ENCODE results near the gene ICAM1. TPM values are rescaled to one million over a fixed set of nuclear protein-coding genes. Genes with fewer than 3 reads are reported as not detected.
"Not testable (repeated sequence)": the region's sequence is repeated elsewhere in the genome, so short reads cannot be mapped to it uniquely, and the experiment has no call there.

ICAM1 gene
- total RNA-seq, 1 experiment from 2014 or later, result 2.3 TPM

GRCh38 chr19:10235003-10235402 is 35.9 kb upstream of the ICAM1 start:
- no CpG with 5 or more reads among the region's 4 CpGs for WGBS (ENCODE audit: extremely low coverage, insufficient read length, low lambda C conversion rate)
- H3K4me1 Mint-ChIP-seq, result peaks cover 4 to 13% of the 10 kb centered on the region in 2 experiments; a peak in 3 of 4 replicates
- H3K79me2 ChIP-seq (ENCODE audit: insufficient read depth, low read length), result no peaks in the 10 kb centered on the region

DNA sequence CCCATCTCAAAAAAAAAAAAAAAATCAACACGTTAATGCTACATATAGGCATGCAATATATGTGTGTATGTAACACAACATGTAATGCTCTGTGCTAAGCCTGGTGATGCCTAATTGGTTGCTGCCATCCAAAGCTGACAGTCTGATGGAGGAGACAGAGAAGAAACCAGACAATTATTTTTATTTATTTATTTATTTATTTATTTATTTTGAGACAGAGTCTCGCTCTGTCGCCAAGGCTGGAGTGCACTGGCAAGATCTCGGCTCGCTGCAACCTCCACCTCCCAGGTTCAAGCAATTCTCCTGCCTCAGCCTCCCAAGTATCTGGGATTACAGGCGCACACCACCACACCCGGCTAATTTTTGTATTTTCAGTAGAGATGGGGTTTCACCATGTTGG is 35.5 kb upstream of the ICAM1 start:
- H3K4ac ChIP-seq (ENCODE audit: low read depth, low read length); H3K9me3 ChIP-seq (ENCODE audit: control insufficient read depth, low read depth, low read length); H2BK120ac ChIP-seq (ENCODE audit: low read depth, low read length, poor library complexity, severe bottlenecking); H3K4me2 ChIP-seq (ENCODE audit: insufficient read depth, insufficient read length, low read length); H3K27me3 Mint-ChIP-seq (ENCODE audit: low read depth); H2BK15ac ChIP-seq (ENCODE audit: low read depth, low read length); H2AK5ac ChIP-seq (ENCODE audit: insufficient read length, low read length); H2BK20ac ChIP-seq (ENCODE audit: low read depth, low read length, poor library complexity, severe bottlenecking); H3K79me2 ChIP-seq (ENCODE audit: insufficient read depth, low read length); H4K91ac ChIP-seq (ENCODE audit: insufficient read length, low read depth, low read length); H3K27me3 ChIP-seq (ENCODE audit: insufficient read depth, low read length); H3T11ph ChIP-seq (ENCODE audit: low read length); H3K9me3 Mint-ChIP-seq; H4K5ac ChIP-seq (ENCODE audit: insufficient read length, low read depth, low read length); H2BK5ac ChIP-seq (ENCODE audit: insufficient read length, low read length); H3K56ac ChIP-seq (ENCODE audit: insufficient read length, low read depth, low read length); H4K20me1 ChIP-seq (ENCODE audit: control insufficient read depth, insufficient read depth, insufficient read length); DNase-seq; H3K27ac ChIP-seq (ENCODE audit: insufficient read length, low read depth, low read length); H3K14ac ChIP-seq (ENCODE audit: insufficient read depth, low read length); H3K4me3 Mint-ChIP-seq; H3K79me1 ChIP-seq (ENCODE audit: insufficient read depth, low read depth, low read length, poor library complexity, severe bottlenecking); H2AFZ ChIP-seq (ENCODE audit: low read length); H4K8ac ChIP-seq (replicated peaks; ENCODE audit: insufficient read length, low read depth, low read length); H3K18ac ChIP-seq (ENCODE audit: insufficient read length, low read depth, low read length); H3K4me1 ChIP-seq (ENCODE audit: insufficient read depth, low read length); H3K9ac ChIP-seq (ENCODE audit: extremely low read depth, insufficient read length, low read length); H3K23ac ChIP-seq (ENCODE audit: insufficient read length, low read depth, low read length); H3K23me2 ChIP-seq (ENCODE audit: insufficient read length, low read depth, low read length, poor library complexity, severe bottlenecking); H2BK12ac ChIP-seq (ENCODE audit: insufficient read length, low read depth, low read length); H3K36me3 Mint-ChIP-seq (ENCODE audit: insufficient read depth in 1 of 3, low read depth in 3 of 3): not testable (repeated sequence)
- no CpG with 5 or more reads among the region's 7 CpGs for WGBS (ENCODE audit: extremely low coverage, insufficient read length, low lambda C conversion rate)
- Mint-ChIP-seq H3K27ac (peak overlapping the region in 1 of 3 experiments; percentile 18; a peak in 1 of 7 replicates), H3K4me1 (peaks cover 4 to 13% of the 10 kb centered on the region in 2 experiments; a peak in 3 of 4 replicates)

More at GRCh38 chr19:10235003-10235402, 35.9 kb upstream of the ICAM1 start:
- no peaks in the 10 kb centered on the region for H4K20me1 ChIP-seq (ENCODE audit: control insufficient read depth, insufficient read depth, insufficient read length)
- no peaks in the 10 kb centered on the region; the same call in 1 of the 2 replicates for H3K27me3 Mint-ChIP-seq (ENCODE audit: low read depth)
- no peak overlapping the region for H3K4me3 Mint-ChIP-seq
- no peak overlapping the region for H4K8ac ChIP-seq (replicated peaks; ENCODE audit: insufficient read length, low read depth, low read length)
- H3K36me3 Mint-ChIP-seq (ENCODE audit: insufficient read depth in 1 of 3, low read depth in 3 of 3), result no peaks in the 10 kb centered on the region
- no peak overlapping the region for H2BK120ac ChIP-seq (ENCODE audit: low read depth, low read length, poor library complexity, severe bottlenecking)
- H3K27ac ChIP-seq (ENCODE audit: insufficient read length, low read depth, low read length), result no peak overlapping the region
- H2BK15ac ChIP-seq (ENCODE audit: low read depth, low read length), result no peak overlapping the region; the same call in 1 of the 2 replicates
- H2BK20ac ChIP-seq (ENCODE audit: low read depth, low read length, poor library complexity, severe bottlenecking), result no peak overlapping the region
- no peak overlapping the region for H3K18ac ChIP-seq (ENCODE audit: insufficient read length, low read depth, low read length)
- no peak overlapping the region for H3K4ac ChIP-seq (ENCODE audit: low read depth, low read length)
- H3K27me3 ChIP-seq (ENCODE audit: insufficient read depth, low read length), result no peaks in the 10 kb centered on the region
- H3K9me3 ChIP-seq (ENCODE audit: control insufficient read depth, low read depth, low read length), result no peaks in the 10 kb centered on the region
- H3K4me2 ChIP-seq (ENCODE audit: insufficient read depth, insufficient read length, low read length), result no peak overlapping the region
- H3K23me2 ChIP-seq (ENCODE audit: insufficient read length, low read depth, low read length, poor library complexity, severe bottlenecking), result peaks cover 10% of the 10 kb centered on the region
- H2AFZ ChIP-seq (ENCODE audit: low read length), result no peak overlapping the region
- H3K56ac ChIP-seq (ENCODE audit: insufficient read length, low read depth, low read length), result no peak overlapping the region
- H3K27ac Mint-ChIP-seq, result no peak overlapping the region
- no peaks in the 10 kb centered on the region for H3K79me1 ChIP-seq (ENCODE audit: insufficient read depth, low read depth, low read length, poor library complexity, severe bottlenecking)
- H4K5ac ChIP-seq (ENCODE audit: insufficient read length, low read depth, low read length), result no peak overlapping the region
- no peak overlapping the region for H2BK5ac ChIP-seq (ENCODE audit: insufficient read length, low read length)
- no peak overlapping the region for H4K91ac ChIP-seq (ENCODE audit: insufficient read length, low read depth, low read length)
- no peak for DNase-seq
- H3K9me3 Mint-ChIP-seq, result no peaks in the 10 kb centered on the region; a peak in 1 of 5 replicates
- H3K9ac ChIP-seq (ENCODE audit: extremely low read depth, insufficient read length, low read length), result no peak overlapping the region
- no peak overlapping the region for H3K23ac ChIP-seq (ENCODE audit: insufficient read length, low read depth, low read length)
- H2AK5ac ChIP-seq (ENCODE audit: insufficient read length, low read length), result no peak overlapping the region
- H3K4me1 ChIP-seq (ENCODE audit: insufficient read depth, low read length), result no peaks in the 10 kb centered on the region
- no peak overlapping the region for H3T11ph ChIP-seq (ENCODE audit: low read length)
- no peak overlapping the region for H2BK12ac ChIP-seq (ENCODE audit: insufficient read length, low read depth, low read length)
- H3K14ac ChIP-seq (ENCODE audit: insufficient read depth, low read length), result no peak overlapping the region
- TF ChIP-seq, protein P1, sequence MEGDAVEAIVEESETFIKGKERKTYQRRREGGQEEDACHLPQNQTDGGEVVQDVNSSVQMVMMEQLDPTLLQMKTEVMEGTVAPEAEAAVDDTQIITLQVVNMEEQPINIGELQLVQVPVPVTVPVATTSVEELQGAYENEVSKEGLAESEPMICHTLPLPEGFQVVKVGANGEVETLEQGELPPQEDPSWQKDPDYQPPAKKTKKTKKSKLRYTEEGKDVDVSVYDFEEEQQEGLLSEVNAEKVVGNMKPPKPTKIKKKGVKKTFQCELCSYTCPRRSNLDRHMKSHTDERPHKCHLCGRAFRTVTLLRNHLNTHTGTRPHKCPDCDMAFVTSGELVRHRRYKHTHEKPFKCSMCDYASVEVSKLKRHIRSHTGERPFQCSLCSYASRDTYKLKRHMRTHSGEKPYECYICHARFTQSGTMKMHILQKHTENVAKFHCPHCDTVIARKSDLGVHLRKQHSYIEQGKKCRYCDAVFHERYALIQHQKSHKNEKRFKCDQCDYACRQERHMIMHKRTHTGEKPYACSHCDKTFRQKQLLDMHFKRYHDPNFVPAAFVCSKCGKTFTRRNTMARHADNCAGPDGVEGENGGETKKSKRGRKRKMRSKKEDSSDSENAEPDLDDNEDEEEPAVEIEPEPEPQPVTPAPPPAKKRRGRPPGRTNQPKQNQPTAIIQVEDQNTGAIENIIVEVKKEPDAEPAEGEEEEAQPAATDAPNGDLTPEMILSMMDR (conservative IDR thresholded peaks at IDR 0.05), result no peak
